ENCODE measurements around the gene HOXA6.

Gene HOXA6

GRCh38 chr7:27107391-27108381 is 39.9 kb downstream of the HOXA6 start:
- no peak for DNase-seq

GRCh38 chr7:27106901-27107240 is 40.7 kb downstream of the HOXA6 start:
- no peak for DNase-seq

GRCh38 chr7:27106181-27106900 is 41.2 kb downstream of the HOXA6 start:
- no peak for DNase-seq

- DNase-seq, result no peak
These were observed 42.1 kb downstream of the HOXA6 start for GRCh38 chr7:27105301-27106031.

GRCh38 chr7:27104341-27105058 is 43.1 kb downstream of the HOXA6 start:
- no peak for DNase-seq

DNA sequence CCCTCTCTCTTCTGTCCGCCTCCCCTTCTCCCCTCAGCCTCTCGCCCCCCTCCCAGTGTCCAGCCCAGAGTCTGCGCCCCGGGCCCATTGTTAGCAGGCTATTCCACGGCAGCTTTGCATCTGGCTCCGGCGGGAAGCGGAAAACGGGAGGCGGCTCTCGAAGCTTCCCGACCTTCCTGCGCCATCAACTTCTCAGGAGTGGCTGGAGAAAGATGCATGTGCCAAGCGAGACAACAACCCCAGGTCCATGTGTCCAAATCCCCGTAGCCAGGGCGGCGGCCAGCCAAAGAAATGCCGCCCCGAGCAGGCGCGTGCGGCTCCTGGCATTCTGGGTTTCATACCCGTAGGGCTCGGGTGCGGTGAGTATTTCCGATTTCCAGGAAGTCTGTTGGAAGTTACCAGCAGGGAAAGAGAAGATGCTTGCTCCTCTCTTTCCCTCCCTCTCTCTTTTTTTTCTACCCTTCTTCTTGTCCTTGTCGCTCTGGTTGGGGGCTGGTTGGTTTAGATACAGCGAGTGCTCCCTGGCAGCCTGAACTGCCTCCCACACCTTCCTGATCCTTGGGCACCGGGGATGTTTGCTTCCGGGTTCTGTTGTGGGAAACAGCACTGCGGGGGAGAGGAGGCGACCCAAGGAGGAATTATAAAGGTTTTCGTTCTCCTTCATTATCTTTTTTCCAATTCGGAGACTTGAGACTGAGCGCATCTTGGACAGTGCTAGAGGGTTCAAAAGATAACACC is 43.9 kb downstream of the HOXA6 start:
- no peak for DNase-seq

GRCh38 chr7:27102581-27103442 is 44.8 kb downstream of the HOXA6 start, which contains the start of gene HOXA2:
TSS of gene HOXA2 (minus strand) at chr7:27102683. CDS start at chr7:27102500, 183 bp downstream.
- no peak for DNase-seq

GRCh38 chr7:27101957-27102580 is 45.5 kb downstream of the HOXA6 start:
- no peak for DNase-seq

DNA sequence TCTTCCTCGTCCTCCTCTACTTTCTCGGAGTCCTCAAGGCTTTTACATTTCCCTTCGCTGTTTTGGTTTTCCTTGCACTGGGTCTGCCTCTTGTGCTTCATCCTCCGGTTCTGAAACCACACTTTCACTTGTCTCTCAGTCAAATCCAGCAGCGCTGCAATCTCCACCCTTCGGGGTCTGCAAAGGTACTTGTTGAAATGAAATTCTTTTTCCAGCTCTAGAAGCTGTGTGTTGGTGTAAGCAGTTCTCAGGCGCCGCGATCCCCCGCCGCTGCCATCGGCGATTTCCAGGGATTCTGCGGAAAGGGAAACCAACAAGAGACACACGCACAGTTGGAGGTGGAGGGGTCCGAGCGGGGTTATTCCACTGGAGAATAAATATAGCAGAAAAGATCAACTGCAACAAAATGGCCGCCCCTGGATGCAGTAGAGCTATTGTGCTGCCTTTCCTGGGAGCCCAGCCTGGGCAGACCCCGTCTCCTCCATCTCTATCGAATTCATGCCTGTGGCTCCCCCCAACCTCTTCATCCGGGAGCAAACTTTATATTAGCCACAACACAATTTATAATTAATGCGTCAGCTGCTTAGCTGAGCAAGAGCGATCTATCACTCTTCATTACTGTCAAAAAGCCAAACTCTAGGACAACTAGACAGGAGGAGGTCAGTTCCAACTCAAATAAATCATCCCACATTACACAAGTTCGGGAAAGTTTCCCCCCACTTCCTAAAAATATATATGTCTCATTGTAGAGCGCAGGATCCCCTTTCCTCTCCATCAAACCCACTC is 46.2 kb downstream of the HOXA6 start:
- no peak for DNase-seq

GRCh38 chr7:27100694-27101170 is 46.8 kb downstream of the HOXA6 start:
- DNase-seq, result no peak

DNA sequence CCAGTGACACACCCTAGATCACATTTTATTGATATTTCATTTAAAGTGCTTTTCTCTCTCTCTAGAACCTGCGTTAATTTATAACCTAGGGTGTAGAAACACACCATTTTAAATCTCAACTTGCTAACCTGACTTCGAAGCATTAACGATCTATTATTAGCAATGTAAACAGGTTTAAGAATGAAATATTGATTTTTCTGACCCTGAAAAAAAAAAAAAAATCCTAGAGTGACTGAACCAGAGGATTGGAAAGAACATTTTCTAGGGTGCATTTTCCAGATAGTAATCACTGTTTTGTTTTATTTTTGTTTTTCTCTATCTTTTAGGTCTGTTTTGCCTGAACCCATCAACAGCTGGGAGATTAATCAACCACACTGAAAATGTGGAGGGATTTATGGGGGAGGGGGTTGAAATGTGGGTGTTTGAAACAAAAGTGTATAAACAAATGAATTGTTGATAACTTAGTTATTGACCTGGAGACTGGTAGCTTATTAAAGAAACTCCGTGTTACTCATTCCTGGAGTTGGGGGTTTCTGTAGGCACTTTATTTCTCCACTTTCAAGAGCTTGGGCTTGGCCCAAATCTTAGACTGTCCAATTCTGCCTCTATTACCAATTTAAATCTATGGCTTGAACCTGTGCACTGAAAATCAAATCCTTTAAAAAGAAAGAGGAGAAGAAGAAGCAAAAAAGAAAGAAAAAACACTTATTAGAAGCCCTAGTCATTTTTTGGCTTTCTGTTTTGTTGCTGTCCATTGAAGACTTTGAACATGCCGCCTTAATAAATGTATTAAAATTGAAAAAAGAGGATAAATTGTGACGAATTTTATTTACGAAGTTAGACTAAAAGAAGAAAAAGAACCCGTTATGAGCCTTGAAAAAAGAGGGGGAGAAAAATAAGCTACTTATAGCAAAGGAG is 47.9 kb downstream of the HOXA6 start:
- DNase-seq, result no peak

DNA sequence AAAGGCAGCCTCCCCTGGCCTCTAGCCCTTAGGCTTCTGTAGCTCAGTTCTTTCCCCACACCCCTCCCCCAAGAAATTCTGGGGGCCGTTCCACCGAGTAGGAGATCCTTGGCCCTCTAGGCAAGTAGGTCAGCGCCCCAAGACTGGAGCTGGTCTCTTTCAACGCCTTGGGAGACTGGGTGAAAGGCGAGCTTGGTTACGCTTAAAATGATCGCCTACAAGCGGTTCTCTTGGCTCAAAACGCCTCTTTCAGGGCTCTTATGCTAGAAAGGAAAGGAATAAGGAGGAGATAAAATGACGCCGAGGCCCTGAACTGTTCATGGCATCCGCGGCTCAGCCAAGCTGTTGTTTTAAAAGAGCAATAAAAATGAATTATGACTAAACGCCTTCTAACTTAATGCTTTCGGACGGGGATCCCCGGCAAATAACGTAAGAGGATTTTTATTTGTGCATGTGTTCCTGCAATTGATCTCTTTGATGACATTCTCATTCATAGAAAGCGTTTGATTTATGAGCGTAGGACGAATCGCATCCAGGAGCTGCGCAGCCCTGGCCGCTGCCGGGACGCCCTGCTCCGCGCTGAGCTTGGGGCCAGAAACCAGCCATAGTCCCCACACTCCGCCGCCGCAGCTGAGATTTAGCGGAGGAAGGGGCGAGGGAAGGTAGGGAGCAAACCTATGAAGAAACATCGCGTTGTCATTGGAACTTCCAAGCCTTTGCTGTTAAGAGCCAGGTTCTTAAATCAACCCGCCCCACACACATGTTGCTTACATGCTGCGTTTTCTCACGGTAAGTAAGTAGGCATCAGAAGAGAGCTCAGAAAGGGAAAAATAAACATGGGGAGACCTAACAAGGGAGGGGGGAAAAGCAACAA is 48.8 kb downstream of the HOXA6 start:
- no peak for DNase-seq

- no peak for DNase-seq
These were observed 49.6 kb downstream of the HOXA6 start for GRCh38 chr7:27097686-27098577.

GRCh38 chr7:27096768-27097514 is 50.6 kb downstream of the HOXA6 start:
- DNase-seq, result no peak
